ENCODE measurements around the gene WWTR1.

Gene WWTR1

DNA sequence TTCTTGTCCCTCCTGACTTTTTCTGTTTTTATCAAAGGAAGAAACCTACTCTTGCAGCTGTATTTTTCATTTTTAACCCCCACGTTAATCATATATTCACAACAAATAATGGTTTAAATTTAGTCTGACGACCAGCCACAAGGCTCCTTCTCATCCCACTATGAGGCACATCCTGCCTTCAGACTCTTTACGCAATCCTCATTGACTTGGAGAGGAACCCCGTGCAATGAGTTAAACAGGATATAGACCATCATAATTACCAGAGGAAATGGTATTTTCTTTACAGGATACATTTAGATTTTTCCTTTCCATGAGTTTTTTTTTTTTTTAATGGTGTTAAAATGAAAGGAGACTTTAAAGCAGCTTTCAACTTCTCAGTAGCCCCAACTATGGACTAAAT lies 68.5 kb downstream of the WWTR1 start:
- DNase-seq (ENCODE audit: low read depth): peak; percentile 83
- no peak overlapping the region for H3K4me3 ChIP-seq (ENCODE audit: low read depth, low read length)
- TF ChIP-seq CTCF (conservative IDR thresholded peaks at IDR 0.05; ENCODE audit: low read depth, low read length): no peak

DNA sequence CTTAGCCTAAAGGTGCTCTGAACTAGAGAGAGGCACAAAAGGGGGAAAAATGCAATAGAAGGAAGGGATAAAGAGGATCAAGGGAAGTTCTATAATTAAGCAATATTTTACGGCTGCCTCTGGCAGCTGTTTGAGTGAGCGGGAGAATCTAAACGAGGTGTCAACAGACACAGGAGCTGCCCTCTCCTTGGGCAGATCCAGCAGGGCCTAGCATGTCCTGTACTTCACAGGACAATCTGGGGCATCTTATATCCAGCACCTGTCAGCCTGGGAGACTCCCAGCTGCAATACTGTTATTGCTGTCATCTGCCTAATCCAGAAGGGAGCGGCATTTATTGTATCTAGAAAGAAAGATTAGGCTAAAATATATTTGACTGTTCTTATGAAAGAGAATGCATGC lies 68.9 kb downstream of the WWTR1 start:
- no peak for TF ChIP-seq CTCF (conservative IDR thresholded peaks at IDR 0.05; ENCODE audit: low read depth, low read length)
- H3K4me3 ChIP-seq (ENCODE audit: low read depth, low read length): no peak overlapping the region
- no peak for DNase-seq (ENCODE audit: low read depth)

- DNase-seq (ENCODE audit: low read depth): no peak
- TF ChIP-seq CTCF (conservative IDR thresholded peaks at IDR 0.05; ENCODE audit: low read depth, low read length): no peak
- H3K4me3 ChIP-seq (ENCODE audit: low read depth, low read length): no peak overlapping the region
Observed at GRCh38 chr3:149587383-149587782, 70.4 kb downstream of the WWTR1 start.

DNA sequence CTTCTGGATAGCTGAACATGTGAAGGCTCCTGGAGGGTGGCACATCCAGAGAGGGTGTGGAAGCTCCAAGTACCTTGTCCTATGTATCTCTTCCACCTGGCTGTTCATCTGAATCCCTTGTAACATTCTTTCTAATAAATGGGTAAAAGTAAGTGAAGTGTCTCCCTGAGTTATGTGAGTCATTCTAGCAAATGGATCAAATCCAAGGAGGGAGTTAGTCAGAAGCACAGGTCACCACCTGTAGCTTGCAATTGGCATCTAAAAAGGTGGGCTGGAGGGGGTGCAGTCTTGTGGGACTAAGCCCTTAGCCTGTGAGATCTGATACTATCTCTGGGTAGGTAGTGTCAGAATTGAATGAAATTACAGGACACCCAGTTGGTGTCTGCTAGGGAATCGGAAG lies 71.0 kb downstream of the WWTR1 start:
- H3K4me3 ChIP-seq (ENCODE audit: low read depth, low read length): no peak overlapping the region
- DNase-seq (ENCODE audit: low read depth): peak; percentile 62
- no peak for TF ChIP-seq CTCF (conservative IDR thresholded peaks at IDR 0.05; ENCODE audit: low read depth, low read length)

- no peak overlapping the region for H3K4me3 ChIP-seq (ENCODE audit: low read depth, low read length)
- peak; percentile 46 for DNase-seq (ENCODE audit: low read depth)
- no peak for TF ChIP-seq CTCF (conservative IDR thresholded peaks at IDR 0.05; ENCODE audit: low read depth, low read length)
Observed at GRCh38 chr3:149585401-149585726, 72.5 kb downstream of the WWTR1 start.

DNA sequence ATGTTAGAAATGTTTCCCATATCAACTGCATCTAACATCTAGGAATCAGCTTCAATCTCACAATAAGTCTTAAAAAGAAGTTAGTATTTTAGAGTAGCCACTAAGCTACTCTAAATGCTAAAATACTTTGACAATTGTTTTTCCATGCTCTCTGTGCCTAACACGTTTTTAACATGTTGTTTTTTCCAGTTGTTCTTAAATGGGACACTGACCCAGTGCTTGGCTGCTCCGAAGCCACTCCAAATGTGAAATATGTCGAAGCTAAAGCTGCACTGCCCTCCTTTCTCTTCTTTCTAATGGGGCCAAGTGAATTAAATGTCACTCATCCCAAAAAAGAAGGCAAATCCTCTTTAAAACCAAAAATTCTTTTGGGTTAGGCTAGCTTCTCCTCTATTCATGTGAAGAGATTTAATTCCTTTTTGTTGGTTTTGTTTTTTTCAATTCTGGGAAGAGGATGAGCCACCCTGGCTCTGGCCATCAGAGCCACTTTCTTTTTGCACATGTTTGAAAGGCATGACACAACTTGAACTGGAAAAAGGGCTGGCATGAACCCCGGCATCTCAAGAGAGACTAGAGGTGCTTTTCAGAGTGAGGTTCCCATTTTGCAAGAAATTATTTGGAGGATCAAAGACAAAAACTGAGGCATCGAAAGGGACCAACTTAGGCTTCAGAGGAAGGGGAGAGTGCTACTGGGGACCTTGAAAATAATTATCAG lies 73.7 kb downstream of the WWTR1 start:
- H3K4me3 ChIP-seq (ENCODE audit: low read depth, low read length): no peak overlapping the region
- no peak for DNase-seq (ENCODE audit: low read depth)
- TF ChIP-seq CTCF (conservative IDR thresholded peaks at IDR 0.05; ENCODE audit: low read depth, low read length): no peak

DNA sequence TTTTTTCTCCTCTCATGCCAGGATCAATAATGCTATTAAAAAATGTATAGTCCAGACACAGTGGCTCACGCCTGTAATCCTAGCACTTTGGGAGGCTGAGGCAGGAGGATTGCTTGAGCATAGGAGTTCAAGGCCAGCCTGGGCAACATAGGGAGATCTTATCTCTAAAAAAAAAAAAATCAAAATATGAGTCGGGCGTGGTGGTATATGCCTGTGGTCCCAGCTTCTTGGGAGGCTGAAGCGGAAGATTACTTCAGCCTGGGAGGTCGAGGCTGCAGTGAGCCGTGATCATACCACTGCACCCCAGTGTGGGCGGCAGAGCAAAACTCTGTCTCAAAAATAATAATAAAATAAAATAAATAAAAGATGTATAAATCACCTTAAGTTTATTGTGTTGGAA lies 75.4 kb downstream of the WWTR1 start:
- no peak overlapping the region for H3K4me3 ChIP-seq (ENCODE audit: low read depth, low read length)
- no peak for DNase-seq (ENCODE audit: low read depth)
- no peak for TF ChIP-seq CTCF (conservative IDR thresholded peaks at IDR 0.05; ENCODE audit: low read depth, low read length)

Data from choroid plexus epithelial cell (primary cell).